Natural killer cell (primary cell): Measurements from ENCODE around the gene RTP5. TPM values are rescaled to one million over a fixed set of nuclear protein-coding genes. Genes with fewer than 3 reads are reported as not detected.

ENCODE experiments used
- ATAC-seq, 3 donors: fragments of 150-1000 bp in 2 of 3; fragments of 200-7000 bp in 1 of 3; cut with Tn5 transposase; 1 replicate in 1 of 3; 2 replicates in 2 of 3; pipeline ENCODE4 v1.10.0; 2021; ENCODE audit warnings: mild to moderate bottlenecking in 2 of 3, moderate library complexity in 2 of 3
- DNase-seq, 2 donors: peaks; one replicate each; pipeline versions ENCODE4 v3.0.0 to v3.0.0-alpha.2; 2013 to 2021; ENCODE audit warnings: mixed read lengths in 1 of 2
- H3K27ac ChIP-seq: one replicate; pipeline ENCODE4 v1.5.1; 2013; ENCODE audit warnings: mild to moderate bottlenecking, low read length
- H3K27me3 ChIP-seq: one replicate; pipeline ENCODE4 v1.6.1; 2013; ENCODE audit warnings: low read length; ENCODE audit not compliant: control insufficient read depth, insufficient read depth
- H3K36me3 ChIP-seq: one replicate; pipeline ENCODE4 v1.6.1; 2013; ENCODE audit warnings: low read length; ENCODE audit not compliant: control insufficient read depth, insufficient read depth
- H3K4me1 ChIP-seq: one replicate; pipeline ENCODE4 v1.6.1; 2013; ENCODE audit warnings: low read length; ENCODE audit not compliant: control insufficient read depth, insufficient read depth
- H3K4me3 ChIP-seq: one replicate; pipeline ENCODE4 v1.5.1; 2013; ENCODE audit warnings: low read length
- H3K9me3 ChIP-seq: one replicate; pipeline ENCODE4 v1.6.1; 2013; ENCODE audit warnings: low read length; ENCODE audit not compliant: control insufficient read depth, insufficient read depth
- H3K27ac Mint-ChIP-seq, 2 donors: one replicate each; pipeline ENCODE4 v1.8.0; 2022; ENCODE audit warnings: mild to moderate bottlenecking in 2 of 2, mixed read lengths in 2 of 2, moderate library complexity in 1 of 2
- H3K27me3 Mint-ChIP-seq, 2 donors: one replicate each; pipeline ENCODE4 v1.8.0; 2022; ENCODE audit warnings: low read depth in 2 of 2, mixed read lengths in 2 of 2
- H3K36me3 Mint-ChIP-seq: one replicate; pipeline ENCODE4 v1.8.0; 2022; ENCODE audit warnings: mixed read lengths
- H3K4me1 Mint-ChIP-seq, 2 donors: one replicate each; pipeline ENCODE4 v1.8.0; 2022; ENCODE audit warnings: mixed read lengths in 2 of 2
- H3K4me3 Mint-ChIP-seq: one replicate; pipeline ENCODE4 v1.8.0; 2022; ENCODE audit warnings: mild to moderate bottlenecking, moderate library complexity, mixed read lengths
- H3K9me3 Mint-ChIP-seq, 2 donors: one replicate each; pipeline ENCODE4 v1.8.0; 2022; ENCODE audit warnings: mixed read lengths in 2 of 2
- CTCF ChIP-seq: fragments of 200-600 bp; IDR thresholded peaks from one replicate; pipeline ENCODE4 v1.8.0; 2022; ENCODE audit warnings: antibody characterized with exemption
- WGBS: methylation state at CpG from one replicate; pipeline ENCODE4 v1.1.7; 2013; ENCODE audit warnings: missing lambda C conversion rate; ENCODE audit not compliant: insufficient coverage; 5-methylcytosine and 5-hydroxymethylcytosine counted together
- intact Hi-C: fragments of 100-400 bp; cut with micrococcal nuclease; formaldehyde crosslinking; loops from one replicate; pipeline ENCODE4 v1.14.2; 2022
- total RNA-seq, 4 donors: library from RNA; stranded (reverse); fragments of 120-200 nt in 1 of 4; gene quantifications; one replicate each; pipeline versions ENCODE4 v1.2.3 to v1.2.4, GENCODE V29; 2013 to 2022

RTP5 gene
- total RNA-seq, 3 donors from 2014 or later (not counting 1 experiment from before 2014, with no cell fraction given): 0.47 to 1.7 (median 0.68) TPM

- Mint-ChIP-seq H3K27ac (peak overlapping the region in 1 of 2 donors; percentile 58), H3K9me3 (peaks cover 0 to 2% of the 10 kb centered on the region in 2 donors), H3K4me3 (no peak overlapping the region), H3K36me3 (no peaks in the 10 kb centered on the region), H3K27me3 (no peaks in the 10 kb centered on the region), H3K4me1 (peaks cover 9 to 10% of the 10 kb centered on the region in 2 donors)
- Histone ChIP-seq H3K4me3 (no peak overlapping the region), H3K36me3 (no peaks in the 10 kb centered on the region), H3K9me3 (no peaks in the 10 kb centered on the region), H3K4me1 (peaks cover 17% of the 10 kb centered on the region), H3K27ac (no peak overlapping the region), H3K27me3 (no peaks in the 10 kb centered on the region)
- WGBS: 94% methylated on average over 16 of the region's 16 CpGs
- ATAC-seq (no peak), DNase-seq (no peak)
- TF ChIP-seq CTCF: no peak
- intact Hi-C loops: no loop called here
Observed at GRCh38 chr2:241893265-241893664, 23.7 kb downstream of the RTP5 start.

- H3K27ac Mint-ChIP-seq: peak overlapping the region in 1 of 2 donors; percentile 58
Observed at GRCh38 chr2:241894056-241894641, 24.6 kb downstream of the RTP5 start.

GRCh38 chr2:241894681-241895426 is 25.3 kb downstream of the RTP5 start:
- intact Hi-C loops: no loop called here
- no peaks in the 10 kb centered on the region for H3K36me3 ChIP-seq
- no peak overlapping the region for H3K27ac ChIP-seq
- H3K9me3 ChIP-seq: no peaks in the 10 kb centered on the region
- no peaks in the 10 kb centered on the region for H3K36me3 Mint-ChIP-seq
- H3K27me3 Mint-ChIP-seq: no peaks in the 10 kb centered on the region
- H3K27ac Mint-ChIP-seq: no peak overlapping the region
- peaks cover 0 to 2% of the 10 kb centered on the region in 2 donors for H3K9me3 Mint-ChIP-seq
- H3K4me1 Mint-ChIP-seq: peaks cover 0 to 9% of the 10 kb centered on the region in 2 donors
- ATAC-seq (no peak), DNase-seq (peak in 1 of 2 donors; percentile 14)
- H3K27me3 ChIP-seq: no peaks in the 10 kb centered on the region
- H3K4me1 ChIP-seq: peaks cover 15% of the 10 kb centered on the region
- no peak overlapping the region for H3K4me3 Mint-ChIP-seq
- no peak overlapping the region for H3K4me3 ChIP-seq
- WGBS: 76% methylated on average over 28 of the region's 28 CpGs
- TF ChIP-seq CTCF: no peak

More at GRCh38 chr2:241894056-241894641, 24.6 kb downstream of the RTP5 start:
- TF ChIP-seq CTCF: no peak
- no peaks in the 10 kb centered on the region for H3K36me3 Mint-ChIP-seq
- WGBS: 93% methylated on average over 22 of the region's 23 CpGs
- H3K9me3 Mint-ChIP-seq: peaks cover 0 to 2% of the 10 kb centered on the region in 2 donors
- ATAC-seq (no peak), DNase-seq (no peak)
- no peak overlapping the region for H3K27ac ChIP-seq
- no peak overlapping the region for H3K4me3 ChIP-seq
- no peaks in the 10 kb centered on the region for H3K9me3 ChIP-seq
- no peaks in the 10 kb centered on the region for H3K27me3 ChIP-seq
- peaks cover 15% of the 10 kb centered on the region for H3K4me1 ChIP-seq
- intact Hi-C loops: no loop called here
- no peak overlapping the region for H3K4me3 Mint-ChIP-seq
- no peaks in the 10 kb centered on the region for H3K27me3 Mint-ChIP-seq
- H3K36me3 ChIP-seq: no peaks in the 10 kb centered on the region
- H3K4me1 Mint-ChIP-seq: peaks cover 6 to 9% of the 10 kb centered on the region in 2 donors
